DOHH2 (cell line): ENCODE measurements around the gene ABCC6.
"Not testable (repeated sequence)": the region's sequence is repeated elsewhere in the genome, so short reads cannot be mapped to it uniquely, and the experiment has no call there.

Experiments
- H3F3A ChIP-seq: fragments of 200-600 bp; sonication (generic), shearing (Covaris generic); 2 replicates; pipeline ENCODE4 v1.6.0; 2016; ENCODE audit warnings: antibody characterized with exemption, mild to moderate bottlenecking; ENCODE audit not compliant: control insufficient read depth, insufficient read depth
- H3K27ac ChIP-seq: fragments of 200-600 bp; sonication (generic); 2 replicates; pipeline ENCODE4 v1.5.1; 2014; ENCODE audit warnings: low read depth, mild to moderate bottlenecking, low read length, moderate library complexity
- H3K27me3 ChIP-seq: fragments of 200-600 bp; sonication (generic); 2 replicates; pipeline ENCODE4 v1.6.1; 2014; ENCODE audit warnings: mild to moderate bottlenecking, low read length, mixed read lengths; ENCODE audit not compliant: control insufficient read depth
- H3K36me3 ChIP-seq: fragments of 200-600 bp; sonication (generic); 2 replicates; pipeline ENCODE4 v1.6.1; 2014; ENCODE audit warnings: mild to moderate bottlenecking, low read length, moderate library complexity, mixed read lengths; ENCODE audit not compliant: control insufficient read depth
- H3K4me1 ChIP-seq: fragments of 200-600 bp; sonication (generic); 2 replicates; pipeline ENCODE4 v1.6.1; 2014; ENCODE audit warnings: mild to moderate bottlenecking, low read length, mixed read lengths; ENCODE audit not compliant: control insufficient read depth
- H3K4me2 ChIP-seq: fragments of 200-600 bp; sonication (generic); 2 replicates; pipeline ENCODE4 v1.6.0; 2014; ENCODE audit warnings: mild to moderate bottlenecking, low read length, moderate library complexity
- H3K4me3 ChIP-seq: fragments of 200-600 bp; sonication (generic); 2 replicates; pipeline ENCODE4 v1.5.1; 2014; ENCODE audit warnings: mild to moderate bottlenecking, low read length, mixed read lengths
- H3K79me2 ChIP-seq: fragments of 200-600 bp; sonication (generic); 2 replicates; pipeline ENCODE4 v1.6.1; 2014; ENCODE audit warnings: mild to moderate bottlenecking, low read length, mixed read lengths; ENCODE audit not compliant: control insufficient read depth
- H3K9me2 ChIP-seq: fragments of 200-600 bp; sonication (generic); replicated peaks from 2 replicates; pipeline ENCODE4 v1.6.1; 2014; ENCODE audit warnings: mild to moderate bottlenecking, low read length, mixed read lengths; ENCODE audit not compliant: control insufficient read depth
- H3K9me3 ChIP-seq: fragments of 200-600 bp; sonication (generic); 2 replicates; pipeline ENCODE4 v1.6.1; 2014; ENCODE audit warnings: antibody characterized with exemption, low read length, mixed read lengths; ENCODE audit not compliant: control insufficient read depth, insufficient read depth
- H4K20me1 ChIP-seq: fragments of 200-600 bp; sonication (generic); 2 replicates; pipeline ENCODE4 v1.6.0; 2014; ENCODE audit warnings: low read depth, mild to moderate bottlenecking, antibody characterized with exemption, low read length, moderate library complexity; ENCODE audit not compliant: control insufficient read depth, insufficient read depth
- CTCF ChIP-seq: fragments of 200-600 bp; sonication (generic); IDR thresholded peaks from one replicate; pipeline ENCODE4 v1.5.1; 2014; ENCODE audit warnings: antibody characterized with exemption, mild to moderate bottlenecking, low read depth, low read length; ENCODE audit not compliant: poor library complexity, severe bottlenecking

The ABCC6 gene

GRCh38 chr16:16203494-16203893 lies 19.8 kb downstream of the ABCC6 start:
- not testable (repeated sequence) for H3K9me2 ChIP-seq, H3K4me1 ChIP-seq, H3K27me3 ChIP-seq, H3K4me2 ChIP-seq, H3K4me3 ChIP-seq, H3K27ac ChIP-seq, H4K20me1 ChIP-seq, H3K9me3 ChIP-seq, H3K36me3 ChIP-seq, H3F3A ChIP-seq, H3K79me2 ChIP-seq

- not testable (repeated sequence) for H3K79me2 ChIP-seq, H3F3A ChIP-seq, H3K27ac ChIP-seq, H3K4me2 ChIP-seq, H3K4me3 ChIP-seq, H3K27me3 ChIP-seq, H4K20me1 ChIP-seq, H3K36me3 ChIP-seq, H3K9me2 ChIP-seq, H3K9me3 ChIP-seq
- H3K4me1 ChIP-seq: peaks cover 12% of the 10 kb centered on the region
- peak; percentile 38 for TF ChIP-seq CTCF
Measured at GRCh38 chr16:16202400-16203143, 20.7 kb downstream of the ABCC6 start.

- not testable (repeated sequence) for H3K9me3 ChIP-seq, H3F3A ChIP-seq, H3K4me2 ChIP-seq, H3K27me3 ChIP-seq, H3K79me2 ChIP-seq, H3K9me2 ChIP-seq, H4K20me1 ChIP-seq, H3K36me3 ChIP-seq, H3K4me3 ChIP-seq, H3K27ac ChIP-seq
- peaks cover 18% of the 10 kb centered on the region for H3K4me1 ChIP-seq
Measured at GRCh38 chr16:16201880-16202279, 21.4 kb downstream of the ABCC6 start.

- H3K4me2 ChIP-seq, H3K27ac ChIP-seq, H3K9me2 ChIP-seq, H4K20me1 ChIP-seq, H3K27me3 ChIP-seq, H3K79me2 ChIP-seq, H3K36me3 ChIP-seq, H3K9me3 ChIP-seq, H3K4me3 ChIP-seq, H3F3A ChIP-seq: not testable (repeated sequence)
- H3K4me1 ChIP-seq: peaks cover 20% of the 10 kb centered on the region
Measured at GRCh38 chr16:16200391-16200790, 22.9 kb downstream of the ABCC6 start.

- not testable (repeated sequence) for H3K36me3 ChIP-seq, H3K27ac ChIP-seq, H3K4me2 ChIP-seq, H3K9me3 ChIP-seq, H3K79me2 ChIP-seq, H3K9me2 ChIP-seq, H3F3A ChIP-seq, H3K27me3 ChIP-seq, H3K4me3 ChIP-seq, H4K20me1 ChIP-seq
- peaks cover 20% of the 10 kb centered on the region for H3K4me1 ChIP-seq
Measured at GRCh38 chr16:16199428-16199827, 23.9 kb downstream of the ABCC6 start.
